ENCODE data around the gene STRIP1. TPM values are rescaled to one million over a fixed set of nuclear protein-coding genes. Genes with fewer than 3 reads are reported as not detected.
A peak's percentile ranks its signal among the peaks of the same experiment; 100 is the strongest.
"Not testable (repeated sequence)": the region's sequence is repeated elsewhere in the genome, so short reads cannot be mapped to it uniquely, and the experiment has no call there.

The STRIP1 gene
- total RNA-seq, 1 experiment from 2014 or later, result 55.6 TPM

DNA sequence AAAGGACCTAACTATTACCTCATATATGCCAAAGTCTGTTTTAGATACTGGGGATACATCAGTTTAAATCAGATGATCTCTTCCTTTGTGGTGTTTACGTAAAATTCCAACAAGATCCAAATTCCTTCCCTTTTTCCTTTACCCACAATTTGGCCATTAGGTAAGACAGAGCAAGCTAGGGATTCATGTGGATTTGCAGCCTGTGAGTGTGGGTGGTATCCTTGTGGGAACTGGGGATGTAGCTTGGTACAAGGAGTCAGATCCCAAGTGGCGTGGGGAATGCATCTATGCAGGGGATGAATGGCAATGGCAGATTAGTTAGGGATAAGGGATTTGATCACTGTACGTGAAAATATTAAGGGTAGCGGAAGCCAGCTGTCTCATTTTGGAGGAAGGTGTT, 9.8 kb upstream of the STRIP1 start:
- no peak for DNase-seq
- H3K4me3 ChIP-seq (ENCODE audit: insufficient read depth, low read depth, low read length), result no peak overlapping the region
- H3K27me3 ChIP-seq (ENCODE audit: control insufficient read depth, insufficient read depth, low read length), result no peaks in the 10 kb centered on the region
- peaks cover 10% of the 10 kb centered on the region for H3K36me3 ChIP-seq (replicated peaks; ENCODE audit: control insufficient read depth, insufficient read depth, low read length)

DNA sequence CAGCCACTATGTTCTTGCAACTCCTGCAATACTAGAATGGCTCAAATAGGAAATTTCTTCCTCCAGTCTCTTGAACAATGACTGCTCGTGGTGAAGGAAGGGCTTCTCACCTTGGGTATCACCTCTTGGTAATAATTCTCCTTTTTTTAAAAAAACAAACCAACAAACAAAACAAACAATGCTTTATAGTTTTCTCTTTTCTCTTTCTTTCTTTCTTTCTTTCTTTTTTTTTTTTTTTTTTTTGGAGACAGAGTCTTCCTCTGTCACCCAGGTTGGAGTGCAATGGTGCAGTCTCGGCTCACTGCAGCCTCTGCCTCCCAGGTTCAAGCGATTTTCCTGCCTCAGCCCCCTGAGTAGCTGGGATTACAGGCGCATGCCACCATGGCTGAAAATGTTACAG, 3.7 kb upstream of the STRIP1 start:
- not testable (repeated sequence) for DNase-seq; H3K4me3 ChIP-seq (ENCODE audit: insufficient read depth, low read depth, low read length); H3K27me3 ChIP-seq (ENCODE audit: control insufficient read depth, insufficient read depth, low read length); H3K36me3 ChIP-seq (replicated peaks; ENCODE audit: control insufficient read depth, insufficient read depth, low read length)

DNA sequence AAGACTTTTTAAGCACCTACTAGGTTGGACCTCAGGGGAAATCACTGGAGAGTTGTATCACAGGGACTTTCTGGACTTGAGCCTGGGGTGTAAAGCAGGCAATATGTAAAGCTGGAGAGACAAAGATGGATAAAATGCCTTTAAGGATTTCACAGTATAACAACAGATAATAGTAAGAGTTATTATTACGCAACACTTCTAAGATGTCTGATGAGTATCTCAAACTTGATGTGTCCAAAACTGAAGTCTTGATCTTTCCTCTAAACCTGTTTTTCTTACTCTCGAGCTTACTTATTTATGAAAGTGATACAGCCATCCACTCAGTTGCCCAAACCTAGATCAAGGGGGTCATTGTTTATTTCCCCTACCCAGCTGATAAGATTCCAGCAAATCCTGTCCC, 2.1 kb upstream of the STRIP1 start:
- no peak overlapping the region for H3K4me3 ChIP-seq (ENCODE audit: insufficient read depth, low read depth, low read length)
- DNase-seq, result no peak

DNA sequence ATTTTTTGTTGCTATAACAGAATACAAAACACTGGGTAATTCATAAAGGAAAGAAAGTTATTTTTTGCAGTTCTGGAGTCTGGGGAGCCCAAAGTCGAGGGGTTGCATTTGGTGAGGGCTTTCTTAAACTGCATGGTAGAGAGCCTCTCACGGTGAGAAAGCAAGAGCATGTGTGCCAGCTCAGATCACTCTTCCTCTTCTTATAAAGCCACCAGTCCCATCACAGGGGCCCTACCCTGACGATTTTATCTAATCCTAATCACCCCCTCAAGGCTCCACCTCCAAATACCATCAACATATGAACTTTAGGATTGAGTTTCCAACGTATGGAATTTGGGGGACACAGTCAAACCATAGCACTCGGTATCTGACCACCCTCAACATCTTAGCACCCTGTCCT, 1.0 kb upstream of the STRIP1 start:
- Histone ChIP-seq H3K4me3 (ENCODE audit: insufficient read depth, low read depth, low read length) (no peak overlapping the region), H3K36me3 (replicated peaks; ENCODE audit: control insufficient read depth, insufficient read depth, low read length) (peaks cover 6% of the 10 kb centered on the region), H3K27me3 (ENCODE audit: control insufficient read depth, insufficient read depth, low read length) (no peaks in the 10 kb centered on the region)
- no peak for DNase-seq

More for the DNA sequence above, 2.1 kb upstream of the STRIP1 start:
- Histone ChIP-seq H3K27me3 (ENCODE audit: control insufficient read depth, insufficient read depth, low read length) (no peaks in the 10 kb centered on the region), H3K36me3 (replicated peaks; ENCODE audit: control insufficient read depth, insufficient read depth, low read length) (no peaks in the 10 kb centered on the region)

DNA sequence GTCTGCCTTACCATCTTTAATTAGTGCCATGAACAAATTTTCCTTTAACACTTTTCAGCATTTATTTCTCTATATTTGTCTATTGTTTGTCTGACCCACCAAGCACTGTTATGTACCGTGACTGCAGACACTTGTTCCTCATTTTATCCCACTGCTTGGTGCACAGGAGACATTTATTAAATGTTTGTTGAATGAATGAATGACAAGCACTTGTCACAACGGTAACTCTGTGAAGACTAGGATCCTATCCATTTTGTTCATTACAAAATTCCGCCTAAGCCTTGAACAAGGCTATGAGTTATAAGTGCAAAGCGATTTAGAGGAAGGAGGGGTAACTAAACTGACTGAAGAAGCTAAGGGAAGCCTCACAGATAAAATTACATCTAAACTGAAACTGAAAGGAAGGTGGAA, 379 bp upstream of the STRIP1 start:
- H3K27me3 ChIP-seq (ENCODE audit: control insufficient read depth, insufficient read depth, low read length), result no peaks in the 10 kb centered on the region
- peak overlapping the region; percentile 11; the same call in 1 of the 2 replicates for H3K4me3 ChIP-seq (ENCODE audit: insufficient read depth, low read depth, low read length)
- no peak for DNase-seq
- peaks cover 12% of the 10 kb centered on the region for H3K36me3 ChIP-seq (replicated peaks; ENCODE audit: control insufficient read depth, insufficient read depth, low read length)

DNA sequence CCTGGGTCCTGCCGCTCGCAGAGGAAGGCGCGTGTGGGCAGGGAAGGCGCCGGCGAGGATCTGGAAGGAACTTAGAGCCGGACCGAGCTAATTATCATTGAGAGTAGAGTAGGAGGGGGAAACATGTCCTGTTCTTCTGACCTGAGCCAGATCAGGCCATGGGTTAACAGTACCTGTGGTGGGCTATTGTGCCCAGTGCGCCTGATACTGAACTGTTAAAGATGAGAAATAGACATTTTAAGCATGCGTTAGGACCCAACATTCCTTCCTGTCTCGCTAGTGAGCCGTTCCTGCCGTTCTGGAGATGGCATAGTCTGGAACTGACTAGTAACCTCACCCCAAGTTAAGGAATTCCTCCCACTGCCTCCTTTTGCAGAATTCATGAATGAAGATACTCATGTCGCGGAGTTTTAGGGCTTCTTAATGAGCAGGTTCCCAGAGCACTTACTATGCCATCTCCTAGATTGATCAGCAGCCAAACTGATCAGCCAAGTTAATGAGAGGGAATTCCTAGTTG, 870 bp downstream of the STRIP1 start:
- peak overlapping the region; percentile 96 for H3K4me3 ChIP-seq (ENCODE audit: insufficient read depth, low read depth, low read length)
- H3K36me3 ChIP-seq (replicated peaks; ENCODE audit: control insufficient read depth, insufficient read depth, low read length), result peaks cover 23% of the 10 kb centered on the region
- no peaks in the 10 kb centered on the region for H3K27me3 ChIP-seq (ENCODE audit: control insufficient read depth, insufficient read depth, low read length)
- DNase-seq, result no peak

DNA sequence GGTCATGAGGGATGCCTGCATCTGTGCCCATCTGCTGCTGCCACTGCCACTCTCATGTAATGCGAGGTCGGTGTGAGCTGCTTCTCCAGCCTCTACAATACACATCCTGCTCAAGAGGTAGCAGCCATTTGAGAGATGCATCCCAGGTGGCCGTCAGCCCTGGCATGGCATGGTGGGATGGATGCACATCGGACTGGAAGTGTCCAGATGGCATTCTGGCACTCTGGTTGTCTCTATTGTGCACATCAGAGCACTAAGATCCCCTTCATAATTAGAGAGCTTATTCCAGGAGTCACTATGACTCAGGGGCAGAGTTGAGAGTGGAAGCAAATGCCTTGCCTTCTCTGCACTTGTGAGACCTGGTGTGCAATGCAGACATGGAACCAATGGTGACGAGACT, 3.8 kb downstream of the STRIP1 start:
- DNase-seq, result no peak
- Histone ChIP-seq H3K4me3 (ENCODE audit: insufficient read depth, low read depth, low read length) (no peak overlapping the region), H3K36me3 (replicated peaks; ENCODE audit: control insufficient read depth, insufficient read depth, low read length) (peaks cover 50% of the 10 kb centered on the region), H3K27me3 (ENCODE audit: control insufficient read depth, insufficient read depth, low read length) (no peaks in the 10 kb centered on the region)

DNA sequence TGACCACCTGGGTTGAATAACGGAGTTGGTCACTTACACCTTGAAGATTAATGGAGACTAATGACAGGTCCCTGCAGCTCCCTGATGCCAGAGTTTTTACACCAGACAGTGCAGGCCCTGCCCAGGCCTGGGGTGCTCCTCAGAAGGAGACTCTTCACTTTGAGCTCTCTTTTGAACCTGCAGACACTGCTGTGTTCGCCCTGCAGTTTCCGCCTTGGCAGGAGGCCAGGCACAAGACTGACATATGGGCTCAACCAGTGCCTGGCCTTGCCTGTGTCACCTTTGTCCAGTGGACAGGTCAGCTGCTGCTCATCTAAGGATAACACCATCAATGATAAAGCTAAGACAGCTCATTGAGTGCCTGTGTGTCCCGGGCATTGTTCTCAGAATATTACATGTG, 5.2 kb downstream of the STRIP1 start:
- peaks cover 57% of the 10 kb centered on the region for H3K36me3 ChIP-seq (replicated peaks; ENCODE audit: control insufficient read depth, insufficient read depth, low read length)
- DNase-seq, result no peak
- no peak overlapping the region for H3K4me3 ChIP-seq (ENCODE audit: insufficient read depth, low read depth, low read length)
- no peaks in the 10 kb centered on the region for H3K27me3 ChIP-seq (ENCODE audit: control insufficient read depth, insufficient read depth, low read length)

DNA sequence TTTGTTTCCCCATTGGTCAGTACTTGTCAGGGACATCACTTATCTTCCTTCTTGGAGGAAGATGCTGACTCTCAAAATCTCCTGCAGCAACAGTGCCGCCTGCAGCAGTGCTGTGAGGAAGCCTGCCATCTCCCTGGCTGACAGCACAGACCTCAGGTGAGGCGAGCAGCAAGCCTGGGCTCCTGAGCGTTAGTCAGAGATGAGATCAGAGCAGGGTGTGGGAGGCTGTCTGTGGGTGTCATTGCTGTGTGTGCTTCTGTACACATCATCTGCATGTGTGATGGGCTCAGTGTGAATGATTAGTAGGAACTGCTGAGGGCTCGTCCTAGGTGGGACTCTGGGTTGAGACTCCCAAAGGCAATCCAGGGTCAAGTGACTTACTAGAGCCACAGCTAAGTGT, 6.1 kb downstream of the STRIP1 start:
- DNase-seq, result no peak
- peaks cover 65% of the 10 kb centered on the region for H3K36me3 ChIP-seq (replicated peaks; ENCODE audit: control insufficient read depth, insufficient read depth, low read length)
- H3K27me3 ChIP-seq (ENCODE audit: control insufficient read depth, insufficient read depth, low read length), result no peaks in the 10 kb centered on the region
- H3K4me3 ChIP-seq (ENCODE audit: insufficient read depth, low read depth, low read length), result no peak overlapping the region

DNA sequence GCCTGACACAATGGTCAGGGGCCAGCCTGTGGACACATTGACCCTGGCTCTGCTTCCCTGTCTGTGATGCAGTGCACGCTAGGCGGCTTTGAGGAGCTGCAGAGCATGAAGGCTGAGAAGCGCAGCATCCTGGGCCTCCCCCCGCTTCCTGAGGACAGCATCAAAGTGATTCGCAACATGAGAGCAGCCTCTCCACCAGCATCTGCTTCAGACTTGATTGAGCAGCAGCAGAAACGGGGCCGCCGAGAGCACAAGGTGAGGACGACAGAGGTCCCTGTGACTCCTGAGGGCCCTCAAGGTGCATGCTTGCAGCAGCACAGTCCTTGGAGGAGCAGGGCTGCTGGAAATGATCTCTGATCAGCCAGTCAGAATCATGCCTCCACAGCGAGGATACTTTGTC, 8.6 kb downstream of the STRIP1 start:
- Histone ChIP-seq H3K36me3 (replicated peaks; ENCODE audit: control insufficient read depth, insufficient read depth, low read length) (peaks cover 79% of the 10 kb centered on the region), H3K27me3 (ENCODE audit: control insufficient read depth, insufficient read depth, low read length) (no peaks in the 10 kb centered on the region), H3K4me3 (ENCODE audit: insufficient read depth, low read depth, low read length) (no peak overlapping the region)
- no peak for DNase-seq

DNA sequence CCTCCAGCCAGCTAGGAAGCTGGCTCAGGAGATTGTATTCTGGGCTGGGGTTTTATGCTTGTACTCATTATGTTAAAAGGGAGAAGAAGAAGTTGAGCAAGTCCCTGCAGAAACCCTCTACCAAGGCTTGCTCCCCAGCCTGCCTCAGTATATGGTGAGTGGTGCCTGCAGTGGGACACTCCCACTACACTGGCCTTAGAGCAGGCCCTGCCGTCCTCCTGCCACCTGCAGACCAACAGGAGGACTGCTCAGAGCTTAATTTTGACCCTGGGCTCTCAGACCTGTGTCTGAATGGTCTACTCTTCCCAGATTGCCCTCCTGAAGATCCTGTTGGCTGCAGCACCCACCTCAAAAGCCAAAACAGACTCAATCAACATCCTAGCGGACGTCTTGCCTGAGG, 13.0 kb downstream of the STRIP1 start:
- H3K4me3 ChIP-seq (ENCODE audit: insufficient read depth, low read depth, low read length), result no peak overlapping the region
- no peaks in the 10 kb centered on the region for H3K27me3 ChIP-seq (ENCODE audit: control insufficient read depth, insufficient read depth, low read length)
- no peak for DNase-seq
- H3K36me3 ChIP-seq (replicated peaks; ENCODE audit: control insufficient read depth, insufficient read depth, low read length), result peaks cover 66% of the 10 kb centered on the region

DNA sequence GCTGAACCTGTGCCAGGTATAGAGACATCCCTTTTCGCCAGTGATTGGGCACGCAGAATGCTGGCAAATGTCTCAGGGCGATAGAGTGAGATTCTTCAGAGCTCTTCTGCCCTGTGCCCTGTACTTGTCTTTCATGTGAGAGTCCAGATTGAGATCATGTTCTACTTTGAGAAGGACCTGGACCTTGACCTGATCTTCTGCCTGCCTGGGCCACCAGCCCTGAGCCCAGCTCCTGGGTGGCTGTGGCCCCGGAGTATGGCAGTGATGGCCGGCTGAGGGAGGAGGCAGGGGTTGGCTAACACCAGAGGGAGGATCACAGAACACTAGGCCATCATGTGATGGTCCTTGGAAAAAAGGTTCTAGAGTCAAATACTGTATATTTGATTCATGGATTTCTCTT, 13.8 kb downstream of the STRIP1 start:
- DNase-seq, result no peak
- H3K4me3 ChIP-seq (ENCODE audit: insufficient read depth, low read depth, low read length), result no peak overlapping the region
- no peaks in the 10 kb centered on the region for H3K27me3 ChIP-seq (ENCODE audit: control insufficient read depth, insufficient read depth, low read length)
- peaks cover 61% of the 10 kb centered on the region for H3K36me3 ChIP-seq (replicated peaks; ENCODE audit: control insufficient read depth, insufficient read depth, low read length)

DNA sequence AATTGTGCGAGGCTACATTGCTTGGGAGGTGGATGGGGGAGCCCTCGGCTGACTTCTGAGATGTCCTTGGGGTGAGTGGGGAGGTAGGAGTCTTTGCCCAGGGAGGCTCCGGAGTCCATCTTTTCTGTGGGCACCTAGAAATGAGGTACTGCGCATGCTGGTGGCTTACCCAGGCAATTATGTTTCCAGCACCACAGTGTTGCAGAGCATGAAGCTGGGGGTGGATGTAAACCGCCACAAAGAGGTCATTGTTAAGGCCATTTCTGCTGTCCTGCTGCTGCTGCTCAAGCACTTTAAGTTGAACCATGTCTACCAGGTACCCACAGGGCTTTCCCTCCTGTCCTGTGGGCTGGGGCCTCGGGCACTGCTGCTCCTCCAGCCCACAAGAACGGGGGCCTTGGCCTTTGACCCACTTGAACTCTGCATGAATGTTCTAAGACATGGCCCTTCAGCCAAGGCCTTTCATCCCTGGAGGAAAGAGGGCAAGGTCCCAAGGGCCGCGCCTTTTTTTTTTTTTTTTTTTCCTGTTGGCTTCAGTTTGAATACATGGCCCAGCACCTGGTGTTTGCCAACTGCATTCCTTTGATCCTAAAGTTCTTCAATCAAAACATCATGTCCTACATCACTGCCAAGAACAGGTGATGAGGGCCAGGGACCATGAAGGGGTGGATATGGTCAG, 14.6 kb downstream of the STRIP1 start:
- Histone ChIP-seq H3K27me3 (ENCODE audit: control insufficient read depth, insufficient read depth, low read length) (no peaks in the 10 kb centered on the region), H3K36me3 (replicated peaks; ENCODE audit: control insufficient read depth, insufficient read depth, low read length) (peaks cover 58% of the 10 kb centered on the region), H3K4me3 (ENCODE audit: insufficient read depth, low read depth, low read length) (no peak overlapping the region)
- DNase-seq, result no peak

DNA sequence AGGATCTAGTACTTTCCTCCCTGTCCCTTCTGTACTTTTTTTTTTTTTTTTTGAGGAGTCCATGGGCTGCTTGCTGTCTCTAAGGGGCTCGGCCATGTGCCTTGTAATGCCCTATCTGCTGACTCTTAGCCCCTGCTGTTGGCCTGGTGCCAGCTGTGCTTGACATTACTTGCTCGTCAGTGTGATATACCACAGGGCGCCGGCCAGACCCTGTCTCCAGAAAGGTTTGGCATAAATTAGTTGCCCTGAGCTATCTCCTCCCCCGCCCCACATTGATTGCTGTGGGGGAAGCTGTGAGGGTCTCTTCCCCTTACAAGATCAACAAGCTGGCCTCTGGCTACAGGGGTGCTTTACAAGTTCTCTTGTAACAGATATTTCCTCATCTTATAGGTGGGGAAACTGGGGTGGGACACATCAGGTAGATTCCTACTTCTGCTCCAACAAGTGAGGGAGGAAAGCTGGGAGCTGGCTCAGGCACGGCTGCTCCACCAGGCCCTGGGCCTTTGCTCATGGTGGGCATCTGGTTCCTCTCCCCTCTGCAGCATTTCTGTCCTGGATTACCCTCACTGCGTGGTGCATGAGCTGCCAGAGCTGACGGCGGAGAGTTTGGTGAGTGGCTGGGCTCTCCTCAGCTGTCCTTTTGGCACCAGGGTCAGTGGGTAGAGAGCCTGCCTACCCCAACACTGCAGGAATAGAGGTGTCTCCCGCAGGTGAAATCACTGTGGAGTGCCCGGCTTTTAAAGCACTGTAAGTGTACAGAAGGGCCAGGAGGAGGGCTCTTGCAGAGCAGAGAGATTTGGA, 15.6 kb downstream of the STRIP1 start:
- peaks cover 64% of the 10 kb centered on the region for H3K36me3 ChIP-seq (replicated peaks; ENCODE audit: control insufficient read depth, insufficient read depth, low read length)
- DNase-seq, result no peak
- no peaks in the 10 kb centered on the region for H3K27me3 ChIP-seq (ENCODE audit: control insufficient read depth, insufficient read depth, low read length)
- no peak overlapping the region for H3K4me3 ChIP-seq (ENCODE audit: insufficient read depth, low read depth, low read length)

DNA sequence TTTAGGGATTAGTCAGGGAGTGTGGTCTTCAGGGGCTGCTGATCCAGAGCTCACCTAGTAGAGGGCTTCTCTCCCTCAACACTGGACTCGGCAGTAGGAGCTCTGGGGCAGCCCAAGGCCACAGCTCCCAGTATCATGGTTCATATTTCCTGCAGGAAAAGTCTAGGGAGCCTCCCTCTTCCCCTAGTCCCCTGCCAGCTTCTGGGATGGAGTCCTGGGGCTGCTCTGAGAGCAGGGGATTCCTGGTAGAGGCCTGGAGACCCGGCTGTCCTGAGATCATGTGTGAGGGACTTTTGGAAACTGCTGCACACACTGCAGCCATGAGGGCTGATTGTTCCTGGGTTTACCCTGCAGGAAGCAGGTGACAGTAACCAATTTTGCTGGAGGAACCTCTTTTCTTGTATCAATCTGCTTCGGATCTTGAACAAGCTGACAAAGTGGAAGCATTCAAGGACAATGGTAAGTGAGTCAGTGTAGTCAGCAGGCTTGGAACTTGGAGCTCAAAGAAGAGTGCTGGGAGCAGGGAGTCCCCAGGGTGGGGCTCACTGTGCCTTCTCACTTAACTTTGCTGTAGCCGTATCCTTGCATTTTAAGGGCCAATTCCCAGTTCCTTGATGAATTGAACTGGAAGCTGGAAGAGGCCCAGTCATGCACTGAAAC, 16.3 kb downstream of the STRIP1 start:
- Histone ChIP-seq H3K36me3 (replicated peaks; ENCODE audit: control insufficient read depth, insufficient read depth, low read length) (peaks cover 65% of the 10 kb centered on the region), H3K27me3 (ENCODE audit: control insufficient read depth, insufficient read depth, low read length) (no peaks in the 10 kb centered on the region), H3K4me3 (ENCODE audit: insufficient read depth, low read depth, low read length) (no peak overlapping the region)
- DNase-seq, result no peak
